Measurements from ENCODE around the gene MAPK8IP3.

MAPK8IP3 gene

DNA sequence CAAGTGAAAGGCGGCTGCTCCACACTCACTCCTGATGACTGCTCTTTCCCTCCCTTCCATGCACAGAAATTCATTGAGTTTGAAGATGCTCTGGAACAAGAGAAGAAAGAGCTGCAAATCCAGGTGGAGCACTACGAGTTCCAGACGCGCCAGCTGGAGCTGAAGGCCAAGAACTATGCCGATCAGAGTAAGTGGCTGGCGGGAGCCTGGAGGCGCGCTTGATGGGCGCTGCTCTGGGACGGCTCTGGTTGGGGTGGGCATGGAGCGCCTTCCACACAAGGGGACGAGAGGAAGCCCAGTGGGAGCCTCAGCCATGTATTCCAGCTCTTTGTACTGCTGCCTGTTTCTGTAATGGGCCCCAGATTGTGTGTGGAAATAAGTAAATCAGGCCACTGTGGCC is 18.5 kb downstream of the MAPK8IP3 start:
- H3K27ac ChIP-seq, result no peak overlapping the region
- TF ChIP-seq, protein P1, sequence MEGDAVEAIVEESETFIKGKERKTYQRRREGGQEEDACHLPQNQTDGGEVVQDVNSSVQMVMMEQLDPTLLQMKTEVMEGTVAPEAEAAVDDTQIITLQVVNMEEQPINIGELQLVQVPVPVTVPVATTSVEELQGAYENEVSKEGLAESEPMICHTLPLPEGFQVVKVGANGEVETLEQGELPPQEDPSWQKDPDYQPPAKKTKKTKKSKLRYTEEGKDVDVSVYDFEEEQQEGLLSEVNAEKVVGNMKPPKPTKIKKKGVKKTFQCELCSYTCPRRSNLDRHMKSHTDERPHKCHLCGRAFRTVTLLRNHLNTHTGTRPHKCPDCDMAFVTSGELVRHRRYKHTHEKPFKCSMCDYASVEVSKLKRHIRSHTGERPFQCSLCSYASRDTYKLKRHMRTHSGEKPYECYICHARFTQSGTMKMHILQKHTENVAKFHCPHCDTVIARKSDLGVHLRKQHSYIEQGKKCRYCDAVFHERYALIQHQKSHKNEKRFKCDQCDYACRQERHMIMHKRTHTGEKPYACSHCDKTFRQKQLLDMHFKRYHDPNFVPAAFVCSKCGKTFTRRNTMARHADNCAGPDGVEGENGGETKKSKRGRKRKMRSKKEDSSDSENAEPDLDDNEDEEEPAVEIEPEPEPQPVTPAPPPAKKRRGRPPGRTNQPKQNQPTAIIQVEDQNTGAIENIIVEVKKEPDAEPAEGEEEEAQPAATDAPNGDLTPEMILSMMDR (IDR thresholded peaks at IDR 0.05), result no peak
- TF ChIP-seq ZFX (IDR thresholded peaks at IDR 0.05; ENCODE audit: borderline replicate concordance), result no peak

DNA sequence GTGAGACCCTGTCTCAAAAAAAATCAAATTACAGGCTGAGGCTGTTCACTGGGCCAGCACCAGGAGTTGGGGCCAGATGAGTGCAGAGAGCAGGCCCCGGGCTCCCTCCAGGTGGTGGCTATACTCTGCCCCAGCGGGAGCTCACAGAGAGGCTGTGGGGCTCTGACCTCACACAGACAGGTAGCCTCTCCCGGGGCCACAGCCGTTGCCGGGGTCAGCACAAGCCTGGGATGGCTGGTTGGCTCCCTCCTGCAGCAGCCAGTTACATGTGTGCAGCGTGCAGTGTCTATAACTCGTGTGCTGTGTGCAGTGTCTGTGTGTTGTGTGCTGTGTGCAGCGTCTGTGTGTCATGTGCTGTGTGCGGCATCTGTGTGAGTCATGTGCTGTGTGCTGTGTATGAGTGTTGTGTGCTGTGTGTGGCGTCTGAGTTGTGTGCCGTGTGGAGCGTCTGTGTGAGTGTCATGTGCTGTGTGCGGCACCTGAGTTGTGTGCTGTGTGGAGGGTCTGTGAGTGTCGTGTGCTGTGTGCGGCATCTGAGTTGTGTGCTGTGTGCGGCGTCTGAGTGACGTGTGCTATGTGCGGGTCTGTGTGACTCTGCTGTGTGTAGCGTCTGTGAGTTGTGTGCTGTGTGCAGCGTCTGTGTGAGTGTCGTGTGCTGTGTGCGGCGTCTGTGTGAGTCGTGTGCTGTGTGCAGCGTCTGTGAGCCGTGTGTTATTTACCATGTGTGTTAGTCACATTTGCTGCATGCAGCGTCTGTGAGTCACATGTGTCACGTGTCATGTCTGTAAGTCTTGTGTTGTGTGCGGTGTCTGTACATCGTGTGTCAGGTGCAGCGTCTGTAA is 20.9 kb downstream of the MAPK8IP3 start:
- TF ChIP-seq, protein P1 (IDR thresholded peaks at IDR 0.05), result no peak
- no peak for TF ChIP-seq ZFX (IDR thresholded peaks at IDR 0.05; ENCODE audit: borderline replicate concordance)
- H3K27ac ChIP-seq, result no peak overlapping the region

DNA sequence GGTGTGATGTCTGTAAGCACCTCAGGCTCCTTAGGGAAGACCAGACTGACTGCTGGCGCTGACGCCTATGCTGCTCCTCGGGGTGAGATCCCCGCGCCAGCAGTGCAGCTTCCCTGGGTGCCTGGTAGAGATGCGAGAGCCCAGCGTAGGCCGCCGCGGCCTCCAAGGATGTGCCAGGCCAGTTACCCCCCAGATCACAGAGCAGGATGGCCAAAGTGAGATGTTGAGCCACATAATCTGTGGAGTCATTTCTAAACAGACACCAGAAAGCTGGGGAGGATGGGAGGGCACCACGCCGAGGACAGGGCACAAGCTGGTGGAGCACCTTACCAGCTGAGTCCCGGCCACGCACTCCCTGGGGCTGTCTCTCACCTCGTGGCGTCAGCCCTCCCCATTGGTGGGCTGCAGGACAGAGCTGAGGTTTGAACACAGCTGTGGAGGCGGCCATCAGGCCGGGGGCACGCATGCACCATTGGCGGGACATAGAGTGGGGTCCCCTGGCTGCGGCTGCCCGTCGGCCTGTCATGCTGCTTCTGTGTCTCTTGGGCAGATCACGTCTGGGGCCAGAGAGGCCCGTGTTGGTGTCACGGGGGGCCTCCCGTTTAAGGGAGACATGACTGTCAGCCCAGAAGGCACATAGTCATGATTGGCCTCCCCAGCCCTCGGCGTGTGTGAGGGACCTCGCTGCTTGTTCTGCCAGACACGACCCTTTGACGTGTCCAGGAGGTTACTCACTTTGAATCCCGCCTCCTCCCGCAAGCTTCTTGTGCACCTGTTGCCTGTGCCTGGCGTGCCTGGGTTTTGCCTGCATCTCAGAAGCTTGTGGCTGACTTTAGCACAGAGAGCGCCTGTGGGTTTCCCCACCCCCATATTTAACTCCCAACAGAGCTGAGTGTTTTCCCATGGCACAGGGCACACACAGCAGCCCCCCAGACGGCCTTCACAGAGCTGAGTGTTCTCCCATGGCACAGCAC is 21.9 kb downstream of the MAPK8IP3 start:
- TF ChIP-seq ZFX (IDR thresholded peaks at IDR 0.05; ENCODE audit: borderline replicate concordance), result no peak
- TF ChIP-seq, protein P1 (IDR thresholded peaks at IDR 0.05), result no peak
- H3K27ac ChIP-seq, result no peak overlapping the region

DNA sequence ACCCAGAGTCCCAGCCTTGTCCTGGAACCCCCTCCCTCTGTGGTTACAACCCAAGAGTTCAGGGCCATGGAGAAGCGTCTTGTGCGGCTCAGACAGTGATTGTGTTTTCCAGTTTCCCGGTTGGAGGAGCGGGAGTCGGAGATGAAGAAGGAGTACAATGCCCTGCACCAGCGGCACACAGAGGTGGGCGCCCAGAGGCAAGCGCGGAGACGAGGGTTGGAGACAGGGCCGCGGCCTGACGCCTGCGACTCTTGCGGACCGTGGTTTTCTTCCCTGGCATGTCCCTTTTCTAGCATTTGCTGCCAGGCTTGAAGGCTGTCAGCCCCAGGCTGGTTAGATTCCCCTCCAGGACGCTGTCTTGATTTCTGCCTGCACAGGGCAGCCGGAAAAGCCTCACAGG is 23.0 kb downstream of the MAPK8IP3 start:
- TF ChIP-seq ZFX (IDR thresholded peaks at IDR 0.05; ENCODE audit: borderline replicate concordance), result no peak
- H3K27ac ChIP-seq, result no peak overlapping the region

DNA sequence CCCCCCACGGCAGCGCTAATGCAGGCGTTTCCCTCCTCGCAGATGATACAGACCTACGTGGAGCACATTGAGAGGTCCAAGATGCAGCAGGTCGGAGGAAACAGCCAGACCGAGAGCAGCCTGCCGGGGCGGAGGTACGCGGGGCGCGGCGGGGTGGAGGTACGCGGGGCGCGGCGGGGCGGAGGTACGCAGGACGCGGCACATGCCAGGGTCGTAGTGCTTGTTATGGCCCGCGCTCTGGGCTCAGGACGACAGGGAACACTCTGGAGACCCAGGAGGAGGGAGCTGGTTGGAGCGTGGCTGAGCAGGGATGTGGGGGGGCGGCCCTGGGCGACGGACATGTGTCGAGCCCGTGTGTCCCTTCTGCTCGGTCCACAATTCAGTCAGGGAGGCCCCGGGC is 23.4 kb downstream of the MAPK8IP3 start:
- H3K27ac ChIP-seq, result no peak overlapping the region
- no peak for TF ChIP-seq ZFX (IDR thresholded peaks at IDR 0.05; ENCODE audit: borderline replicate concordance)
- TF ChIP-seq, protein P1 (IDR thresholded peaks at IDR 0.05), result no peak

DNA sequence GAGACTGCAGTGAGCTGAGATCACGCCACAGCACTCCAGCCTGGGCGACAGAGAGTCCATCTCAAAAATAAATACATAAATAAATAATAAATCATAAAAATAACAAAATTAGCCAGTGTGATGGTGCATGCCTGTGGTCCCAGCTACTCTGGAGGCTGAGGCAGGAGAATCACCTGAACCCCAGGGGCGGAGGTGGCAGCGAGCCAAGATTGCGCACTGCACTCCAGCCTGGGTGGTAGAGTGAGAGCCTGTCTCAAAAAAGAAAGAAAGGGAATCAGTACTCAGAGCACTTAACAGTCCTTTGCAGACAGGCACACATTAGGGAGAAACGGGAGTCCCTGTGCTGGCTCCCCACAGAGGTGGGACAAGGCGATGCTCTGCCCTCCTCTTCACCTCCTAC is 25.1 kb downstream of the MAPK8IP3 start:
- H3K27ac ChIP-seq, result no peak overlapping the region
- TF ChIP-seq, protein P1 (IDR thresholded peaks at IDR 0.05), result no peak
- TF ChIP-seq ZFX (IDR thresholded peaks at IDR 0.05; ENCODE audit: borderline replicate concordance), result no peak

DNA sequence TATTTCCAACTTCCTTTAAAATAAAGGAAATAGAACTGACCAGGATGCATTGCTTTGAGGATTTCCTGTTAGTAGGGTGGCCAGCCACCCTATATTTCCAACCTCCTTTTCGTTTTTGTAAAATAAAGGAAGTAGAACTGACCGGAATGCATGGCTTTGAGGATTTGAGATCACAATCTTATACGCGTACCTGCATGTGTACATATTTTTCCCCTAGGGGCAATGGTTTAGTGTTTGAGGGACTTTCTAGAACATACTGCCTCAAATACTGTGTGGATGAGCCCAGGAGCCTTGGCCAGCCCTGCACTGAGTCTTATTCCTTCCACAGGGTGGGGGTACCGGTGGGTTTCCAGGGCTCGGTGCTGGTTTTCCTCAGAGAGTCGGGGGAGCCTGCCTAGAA is 25.6 kb downstream of the MAPK8IP3 start:
- TF ChIP-seq, protein P1 (IDR thresholded peaks at IDR 0.05), result no peak
- TF ChIP-seq ZFX (IDR thresholded peaks at IDR 0.05; ENCODE audit: borderline replicate concordance), result no peak
- no peak overlapping the region for H3K27ac ChIP-seq

Measured in 22Rv1 (cell line).